DMS79 treated with DMSO at 0.1 percent for 48 hours (cell line): ENCODE data around the gene LYZL4.
A peak's percentile ranks its signal among the peaks of the same experiment; 100 is the strongest.

Source experiments
- DNase-seq: peaks from one replicate; lab custom pipeline; 2025; lab: John Stamatoyannopoulos, UW

Gene LYZL4

GRCh38 chr3:42425736-42426407, 15.5 kb upstream of the LYZL4 start:
- DNase-seq, result no peak

GRCh38 chr3:42424911-42425310, 14.5 kb upstream of the LYZL4 start:
- DNase-seq, result no peak

DNA sequence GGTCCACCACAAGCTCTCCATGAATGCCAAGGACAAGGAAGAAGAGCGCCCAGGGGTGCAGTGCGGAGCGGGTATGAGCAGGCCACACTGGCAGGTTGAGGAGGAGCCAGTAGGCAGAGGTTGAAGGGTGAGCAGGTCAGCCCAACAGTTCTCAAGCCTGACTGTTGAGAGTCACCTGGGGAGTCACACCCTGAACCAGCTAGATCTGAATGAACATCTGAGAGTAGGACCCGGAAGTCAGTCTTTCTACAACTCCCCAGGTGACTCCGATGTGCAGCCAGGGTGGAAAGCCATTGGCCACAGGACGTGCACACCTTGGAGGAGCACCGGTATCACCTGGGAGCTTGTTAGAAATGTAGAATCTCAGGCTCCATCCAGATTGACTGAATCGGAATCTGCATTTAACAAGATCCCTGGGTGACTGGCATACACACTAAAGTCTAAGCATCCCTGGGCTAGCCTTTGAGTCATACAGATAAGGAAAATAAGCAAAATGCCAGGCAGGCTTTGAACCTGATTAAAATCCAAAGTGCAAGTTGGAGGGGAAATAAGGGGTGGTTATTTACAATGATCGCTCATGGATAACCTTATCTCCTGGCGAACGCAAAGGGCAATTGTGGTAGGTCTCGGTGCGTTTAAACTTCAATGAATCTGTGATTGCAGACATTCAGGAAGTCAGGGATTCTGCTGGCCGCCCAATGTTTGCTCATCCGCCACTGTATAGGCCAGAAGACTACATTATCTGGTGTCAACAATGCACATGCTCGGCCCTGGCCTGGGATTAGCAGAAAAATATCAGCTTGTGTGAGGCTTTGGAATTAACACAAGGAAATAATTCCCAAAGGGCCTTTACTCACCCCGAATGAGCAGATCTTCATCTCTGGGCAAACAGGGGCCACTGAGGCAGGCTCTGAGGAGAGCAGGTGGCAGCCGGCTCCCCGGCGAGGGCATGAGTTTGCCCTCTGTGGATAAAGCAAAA, 11.7 kb upstream of the LYZL4 start:
- no peak for DNase-seq

GRCh38 chr3:42419563-42419962, 9.2 kb upstream of the LYZL4 start:
- DNase-seq, result no peak

DNA sequence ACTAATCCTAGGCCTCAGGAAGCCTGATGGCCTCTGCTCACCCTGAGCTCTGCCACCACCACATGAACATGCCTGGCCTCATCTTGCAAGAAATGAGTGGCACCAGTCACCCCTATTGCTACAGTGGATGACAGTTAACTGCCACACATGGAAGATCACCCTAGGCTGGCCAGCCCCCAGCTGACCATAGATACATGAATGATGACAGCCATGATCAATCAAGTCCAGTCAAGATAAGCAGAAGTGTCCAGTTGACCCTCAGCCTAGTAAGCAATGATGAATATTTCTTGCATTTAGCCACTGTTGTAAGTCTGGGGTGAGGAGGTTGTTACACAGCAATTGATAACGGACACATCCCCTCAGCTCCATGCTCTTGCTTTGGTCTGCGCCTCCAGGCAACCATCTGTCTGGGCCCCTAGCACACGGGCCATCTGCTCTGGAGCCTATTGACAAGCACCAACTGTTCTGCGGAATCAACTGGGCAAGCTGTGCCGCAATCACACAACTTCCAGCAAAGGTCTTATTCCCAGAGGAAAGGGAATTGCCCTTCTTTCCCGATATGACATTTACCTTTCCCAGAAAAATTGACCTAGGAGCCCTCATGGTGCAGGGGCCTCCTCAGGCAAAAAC, 2.2 kb upstream of the LYZL4 start:
- DNase-seq, result no peak

- DNase-seq, result no peak
These were observed 1.0 kb upstream of the LYZL4 start for GRCh38 chr3:42411429-42411828.

DNA sequence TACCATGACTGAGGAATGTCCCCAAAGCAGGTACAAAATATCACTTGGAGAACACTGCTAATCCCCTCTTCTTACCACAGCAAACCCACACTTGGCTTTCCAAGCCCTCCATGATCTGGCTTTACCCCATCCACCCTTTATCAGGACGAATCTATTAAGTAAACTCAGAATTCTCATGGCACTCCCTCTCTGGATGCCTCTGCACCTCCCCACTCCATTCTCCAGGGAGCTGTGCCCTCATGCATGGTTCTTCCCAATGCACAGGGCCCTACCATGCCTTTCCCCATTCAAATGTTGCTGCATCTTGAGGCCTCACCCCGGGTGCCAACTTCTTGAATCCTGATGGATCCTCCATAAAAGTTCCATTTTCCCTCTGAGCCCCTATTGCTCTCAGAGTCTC, 2.3 kb downstream of the LYZL4 start:
- DNase-seq, result no peak

DNA sequence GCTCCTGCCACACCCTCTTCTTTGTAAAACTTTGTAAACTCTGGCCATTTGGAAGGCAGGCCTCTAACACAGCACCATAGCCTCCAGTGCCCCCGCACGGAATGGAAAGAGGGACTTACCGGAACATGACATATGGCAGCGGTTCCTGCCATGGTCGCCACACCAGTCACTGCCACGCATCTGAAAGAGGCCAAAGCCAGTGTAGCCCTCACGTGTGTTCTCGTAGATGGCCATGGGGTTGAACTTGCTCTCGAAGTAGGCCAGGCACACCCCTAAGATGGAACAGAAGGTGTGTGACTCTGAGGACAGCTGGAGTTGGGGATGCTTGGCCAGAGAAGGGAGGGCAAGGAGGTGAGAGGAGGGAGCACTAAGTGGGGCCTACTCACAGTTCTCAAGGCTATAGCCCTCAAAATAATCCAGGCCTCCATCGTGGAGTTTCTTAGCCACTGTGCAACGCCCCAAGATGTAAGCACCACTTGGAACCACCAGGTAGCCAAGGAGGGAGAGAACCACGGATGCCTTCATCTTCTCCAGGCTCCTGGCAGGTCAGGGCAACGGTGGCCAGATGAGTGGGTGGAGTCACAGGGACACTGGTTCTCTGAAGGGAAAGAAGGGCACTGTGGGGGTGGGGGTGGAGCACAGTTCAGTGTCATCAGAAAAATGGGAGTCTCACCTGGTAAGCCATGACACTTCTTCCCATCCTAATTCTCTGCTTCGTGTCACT, 3.5 kb downstream of the LYZL4 start:
- no peak for DNase-seq

DNA sequence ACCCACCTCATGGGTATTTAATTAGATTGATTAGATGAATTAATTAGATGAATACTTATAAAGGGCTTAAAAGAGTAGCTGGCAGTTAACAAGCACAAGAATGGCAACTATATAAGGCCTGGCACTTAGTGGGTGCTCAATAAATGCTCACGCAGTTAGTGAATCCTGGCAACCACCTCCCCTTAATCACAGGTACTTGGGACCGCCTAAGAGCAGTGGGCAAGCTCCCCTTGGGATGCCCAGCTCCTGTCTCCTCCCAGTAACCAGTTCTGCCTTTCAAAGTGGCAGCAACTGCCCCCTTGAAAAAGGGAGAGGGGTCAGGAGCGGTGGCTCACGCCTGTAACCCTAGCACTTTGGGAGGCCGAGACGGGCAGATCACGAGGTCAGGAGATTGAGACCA, 4.6 kb downstream of the LYZL4 start:
- DNase-seq, result no peak

DNA sequence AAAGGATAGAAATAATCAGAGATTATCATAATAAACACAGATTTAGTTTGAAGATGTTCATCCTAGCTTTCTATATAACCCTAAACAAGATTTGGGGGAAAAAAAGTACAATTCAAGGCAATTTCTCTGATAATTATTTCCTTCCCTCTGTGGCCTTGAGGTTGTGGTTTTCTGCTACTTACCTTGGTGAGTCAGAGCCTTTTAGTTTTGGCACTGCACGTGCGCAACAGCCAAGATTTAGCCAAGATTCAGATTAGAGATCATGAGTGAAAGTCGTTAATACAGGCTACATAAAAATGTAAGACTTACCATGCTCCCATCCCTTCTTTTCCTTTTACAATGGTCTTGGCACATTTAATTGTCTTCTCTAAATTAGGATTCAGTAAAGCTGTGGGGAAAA, 6.7 kb downstream of the LYZL4 start:
- peak; percentile 2 for DNase-seq

DNA sequence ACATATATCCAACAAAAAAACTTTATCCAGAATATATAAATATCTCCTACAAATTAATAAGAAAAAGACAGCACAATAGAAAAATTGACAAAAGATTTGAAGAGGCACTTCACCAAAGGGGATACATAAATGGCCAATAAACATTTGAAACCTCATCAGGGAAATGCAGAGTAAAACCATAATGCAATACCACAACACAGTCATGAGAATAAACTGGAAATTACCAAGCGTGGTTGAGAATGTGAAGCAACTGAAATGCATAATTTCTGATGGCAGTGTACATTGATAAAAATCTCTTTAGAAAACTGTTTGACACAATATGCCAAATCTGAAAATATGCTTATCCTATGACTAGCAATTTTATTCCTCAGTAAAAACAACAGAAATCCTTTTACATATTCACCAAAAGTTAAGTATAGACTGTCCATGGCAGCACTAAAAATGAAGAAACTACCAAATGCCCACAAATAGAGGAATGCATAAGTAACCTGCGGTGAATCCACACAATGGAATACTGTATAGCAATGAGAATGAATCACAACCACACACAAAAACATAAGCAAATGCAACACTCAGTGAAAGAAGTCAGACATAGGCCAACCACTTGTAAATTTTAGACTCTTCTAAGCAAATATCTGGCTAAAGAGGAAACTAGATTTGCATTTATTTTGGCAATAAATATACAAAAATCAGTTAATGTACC, 7.9 kb downstream of the LYZL4 start:
- DNase-seq, result no peak

- no peak for DNase-seq
These were observed 12.3 kb downstream of the LYZL4 start for GRCh38 chr3:42398080-42398479.

GRCh38 chr3:42397644-42398043, 12.8 kb downstream of the LYZL4 start:
- DNase-seq, result no peak

DNA sequence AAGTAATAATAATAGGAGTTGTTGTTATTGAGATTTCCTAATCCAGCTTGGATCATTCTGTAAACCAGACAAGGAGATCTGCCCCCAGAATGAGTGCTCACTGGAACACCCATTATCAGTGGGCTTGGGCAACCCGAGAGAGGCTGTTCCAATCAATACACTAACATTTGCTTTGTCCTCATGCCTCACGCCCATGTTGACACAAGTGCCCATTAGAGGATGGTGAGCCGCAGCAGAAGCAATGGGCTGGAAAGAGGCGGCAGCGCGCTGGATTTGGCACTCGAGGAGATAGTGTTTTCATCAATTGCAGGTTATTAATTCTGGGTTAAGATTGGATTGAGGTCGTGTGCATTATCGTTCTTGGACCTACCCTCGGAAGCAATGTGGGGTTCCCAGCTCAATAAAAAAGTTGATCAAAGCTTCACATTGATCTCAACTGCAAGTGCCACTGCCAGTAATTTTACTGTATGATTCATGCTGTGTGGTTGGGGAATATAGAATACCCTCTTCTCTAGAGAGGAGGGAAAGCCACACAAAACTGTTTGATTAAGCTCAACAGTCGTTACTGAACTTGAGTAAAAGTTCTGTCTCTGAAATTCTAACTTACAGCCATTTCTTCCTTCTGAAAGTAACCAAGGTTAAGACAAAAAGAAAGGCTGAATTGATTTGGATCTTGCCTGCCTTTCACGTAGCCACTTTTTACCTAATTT, 15.7 kb downstream of the LYZL4 start:
- DNase-seq, result peak; percentile 21

GRCh38 chr3:42387802-42388651, 22.4 kb downstream of the LYZL4 start:
- DNase-seq, result no peak

DNA sequence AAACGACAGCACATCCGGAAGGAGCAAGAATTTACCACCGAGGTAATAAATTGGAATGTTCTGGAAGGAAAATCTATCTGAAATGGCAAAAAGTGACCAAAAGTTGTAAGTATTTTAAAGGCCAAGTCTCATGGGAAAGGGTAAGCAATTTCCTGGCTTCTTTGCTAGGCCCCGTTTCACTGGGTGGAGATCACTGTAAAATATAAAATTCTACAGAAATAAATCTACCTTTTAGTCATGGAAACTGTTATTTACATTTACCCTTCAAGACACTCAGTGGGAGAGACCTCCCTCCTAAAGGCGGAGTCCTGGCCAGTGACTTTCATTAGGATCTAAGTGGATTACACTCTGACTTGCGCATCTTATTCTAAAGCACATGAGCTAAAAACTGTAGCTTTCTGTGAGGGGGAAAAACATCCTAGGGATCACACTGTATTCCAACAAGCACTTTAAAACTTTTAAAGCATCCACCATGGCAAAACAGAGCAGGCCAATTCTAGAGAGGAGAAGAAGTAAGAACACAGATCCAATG, 28.8 kb downstream of the LYZL4 start:
- no peak for DNase-seq

DNA sequence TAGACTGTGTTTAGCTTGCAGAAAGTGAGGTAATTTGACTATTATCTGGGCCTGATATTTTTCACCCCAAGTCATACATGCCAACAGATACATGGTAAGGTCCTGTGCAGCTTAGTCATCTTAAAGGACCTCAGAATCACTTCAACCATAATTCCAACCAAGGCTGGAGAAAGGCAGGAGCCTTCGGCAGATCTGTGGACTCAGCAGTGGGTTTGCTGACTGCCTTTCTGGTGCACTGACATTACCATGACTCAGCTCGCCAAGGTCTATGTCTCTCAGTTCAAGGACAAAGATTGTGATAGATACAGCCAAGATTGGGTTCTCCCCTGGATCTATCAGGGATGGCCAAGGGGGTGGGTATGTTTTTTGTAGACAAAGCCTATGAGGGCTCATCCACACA, 32.7 kb downstream of the LYZL4 start:
- DNase-seq, result no peak

GRCh38 chr3:42376344-42376798, 34.0 kb downstream of the LYZL4 start:
- no peak for DNase-seq

GRCh38 chr3:42375121-42375800, 35.1 kb downstream of the LYZL4 start:
- no peak for DNase-seq
